ENCODE measurements around the gene TFAP2E.
A peak's percentile ranks its signal among the peaks of the same experiment; 100 is the strongest.

The TFAP2E gene

GRCh38 chr1:35590476-35591040 lies 17.4 kb downstream of the TFAP2E start:
- intact Hi-C loops (cut with DNase I) = no loop called here
- peak in 1 of 10 donors; percentile 59 for DNase-seq

- intact Hi-C loops (cut with DNase I) = no loop called here
- no peak for DNase-seq
Observed at GRCh38 chr1:35591211-35591610, 18.1 kb downstream of the TFAP2E start.

- intact Hi-C loops (cut with DNase I) = no loop called here
- no peak for DNase-seq
Observed at GRCh38 chr1:35592991-35593769, 20.1 kb downstream of the TFAP2E start.

- DNase-seq = no peak
- intact Hi-C loops (cut with DNase I) = no loop called here
Observed at GRCh38 chr1:35594005-35594760, 21.1 kb downstream of the TFAP2E start.

GRCh38 chr1:35595684-35596083 lies 22.6 kb downstream of the TFAP2E start:
- no peak for DNase-seq
- intact Hi-C loops (cut with DNase I) = no loop called here

GRCh38 chr1:35597870-35598269 lies 24.8 kb downstream of the TFAP2E start:
- intact Hi-C loops (cut with DNase I) = no loop called here
- DNase-seq = no peak

- DNase-seq = no peak
Observed at GRCh38 chr1:35598895-35599294, 25.8 kb downstream of the TFAP2E start.

GRCh38 chr1:35599411-35599810 lies 26.3 kb downstream of the TFAP2E start:
- intact Hi-C loops (cut with DNase I) = no loop called here
- no peak for DNase-seq

More at GRCh38 chr1:35598895-35599294, 25.8 kb downstream of the TFAP2E start:
- intact Hi-C loops (cut with DNase I) = no loop called here

GRCh38 chr1:35600593-35600992 lies 27.5 kb downstream of the TFAP2E start:
- intact Hi-C loops (cut with DNase I) = no loop called here
- no peak for DNase-seq

- intact Hi-C loops (cut with DNase I) = no loop called here
- peak in 1 of 10 donors; percentile 36 for DNase-seq
Observed at GRCh38 chr1:35603468-35603867, 30.4 kb downstream of the TFAP2E start.

- DNase-seq = no peak
- intact Hi-C loops (cut with DNase I) = no loop called here
Observed at GRCh38 chr1:35603941-35604340, 30.8 kb downstream of the TFAP2E start.

- DNase-seq = no peak
- intact Hi-C loops (cut with DNase I) = no loop called here
Observed at GRCh38 chr1:35605071-35605866, 32.2 kb downstream of the TFAP2E start.

GRCh38 chr1:35605867-35606182 lies 32.7 kb downstream of the TFAP2E start:
- no peak for DNase-seq
- intact Hi-C loops (cut with DNase I) = no loop called here

- no peak for DNase-seq
- intact Hi-C loops (cut with DNase I) = no loop called here
Observed at GRCh38 chr1:35611655-35612054, 38.5 kb downstream of the TFAP2E start.

GRCh38 chr1:35615440-35615839 lies 42.3 kb downstream of the TFAP2E start:
- peak in 1 of 10 donors; percentile 11 for DNase-seq
- intact Hi-C loops (cut with DNase I) = no loop called here

- intact Hi-C loops (cut with DNase I) = no loop called here
Observed at GRCh38 chr1:35619237-35620121, 46.4 kb downstream of the TFAP2E start.

GRCh38 chr1:35622510-35623178 lies 49.5 kb downstream of the TFAP2E start:
- intact Hi-C loops (cut with DNase I) = no loop called here
- DNase-seq = no peak

More at GRCh38 chr1:35619237-35620121, 46.4 kb downstream of the TFAP2E start:
- no peak for DNase-seq

GRCh38 chr1:35623832-35624231 lies 50.7 kb downstream of the TFAP2E start:
- DNase-seq = no peak
- intact Hi-C loops (cut with DNase I) = no loop called here

GRCh38 chr1:35629051-35629450 lies 55.9 kb downstream of the TFAP2E start:
- no peak for DNase-seq
- intact Hi-C loops (cut with DNase I) = no loop called here

Data from posterior cingulate gyrus (tissue), 11 donors.